Globus pallidus (tissue), 1 donor: ENCODE results near the gene SARDH.

Experiments used
- DNase-seq: peaks from one replicate; pipeline ENCODE4 v3.0.0-alpha.2; 2015; ENCODE audit warnings: low spot score

Gene SARDH

DNA sequence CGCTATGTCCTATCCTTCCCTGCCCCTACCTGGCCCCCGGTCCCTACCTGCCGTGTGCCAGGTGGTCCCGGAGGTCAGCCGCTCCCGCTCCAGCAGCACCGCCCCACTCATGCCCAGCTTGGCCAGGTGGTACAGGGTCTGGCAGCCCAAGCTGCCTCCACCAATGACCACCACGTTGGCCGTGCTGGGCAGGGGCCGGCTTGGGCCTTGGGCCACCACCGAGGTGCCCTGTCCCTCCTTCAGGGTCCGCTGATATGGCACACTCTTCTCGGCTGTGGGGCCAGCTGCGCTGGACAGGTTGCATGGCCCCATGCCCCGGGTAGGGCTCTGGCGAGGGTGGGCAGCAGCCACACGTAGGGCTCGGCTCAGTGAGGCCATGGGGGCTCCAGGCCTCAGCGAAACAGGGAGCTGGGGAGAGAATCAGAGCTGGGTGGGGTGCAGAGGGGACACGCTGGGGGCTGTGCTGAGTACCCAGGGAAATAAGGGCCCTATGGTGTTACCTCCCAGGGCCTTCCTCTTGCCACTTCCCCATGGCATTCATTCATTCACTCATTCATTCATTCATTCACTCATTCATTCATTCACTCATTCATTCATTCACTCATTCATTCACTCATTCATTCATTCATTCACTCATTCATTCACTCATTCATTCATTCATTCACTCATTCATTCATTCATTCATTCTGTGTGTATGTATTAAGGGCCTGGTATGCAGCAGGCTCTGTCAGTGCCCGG, 4.2 kb downstream of the SARDH start:
- no peak for DNase-seq

- DNase-seq, result no peak
Measured at GRCh38 chr9:133733421-133733795, 4.7 kb downstream of the SARDH start.

GRCh38 chr9:133732639-133733408, 5.3 kb downstream of the SARDH start:
- no peak for DNase-seq

DNA sequence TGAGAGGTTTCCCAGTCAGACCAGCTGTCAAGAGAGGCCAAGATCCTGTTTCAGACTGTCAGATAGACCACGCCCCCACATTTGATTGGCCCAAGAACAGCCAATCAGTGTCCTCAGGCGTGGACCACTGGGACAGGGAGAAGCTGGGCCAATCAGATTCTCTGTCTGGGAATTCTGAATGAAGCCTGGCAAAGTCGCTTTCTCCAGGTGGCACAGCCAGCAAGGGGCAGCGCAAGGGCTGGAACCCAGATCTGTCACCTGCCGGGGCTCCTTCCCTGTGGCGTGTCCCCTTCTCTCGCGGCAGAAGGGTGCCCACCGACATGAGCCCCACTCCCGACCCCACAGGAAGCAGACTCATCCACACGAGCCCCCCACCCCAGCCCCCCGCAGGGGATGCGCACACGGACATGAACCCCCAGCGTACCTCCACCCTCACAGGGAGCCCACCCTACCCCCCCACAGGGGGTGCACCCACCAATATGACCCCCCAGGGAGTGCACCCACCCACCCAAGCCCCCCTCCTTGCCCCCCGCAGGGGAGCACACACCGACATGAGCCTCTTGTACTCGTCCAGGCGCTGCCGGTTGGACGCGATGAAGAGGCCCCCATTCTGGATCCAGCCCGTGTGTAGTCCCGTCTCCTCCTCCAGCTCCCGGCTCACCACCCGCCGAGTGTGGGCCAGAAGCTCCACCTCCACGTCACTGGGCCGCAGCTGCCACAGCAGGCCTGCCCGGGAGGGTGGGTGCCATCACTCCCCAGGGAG, 6.1 kb downstream of the SARDH start:
- DNase-seq, result no peak

DNA sequence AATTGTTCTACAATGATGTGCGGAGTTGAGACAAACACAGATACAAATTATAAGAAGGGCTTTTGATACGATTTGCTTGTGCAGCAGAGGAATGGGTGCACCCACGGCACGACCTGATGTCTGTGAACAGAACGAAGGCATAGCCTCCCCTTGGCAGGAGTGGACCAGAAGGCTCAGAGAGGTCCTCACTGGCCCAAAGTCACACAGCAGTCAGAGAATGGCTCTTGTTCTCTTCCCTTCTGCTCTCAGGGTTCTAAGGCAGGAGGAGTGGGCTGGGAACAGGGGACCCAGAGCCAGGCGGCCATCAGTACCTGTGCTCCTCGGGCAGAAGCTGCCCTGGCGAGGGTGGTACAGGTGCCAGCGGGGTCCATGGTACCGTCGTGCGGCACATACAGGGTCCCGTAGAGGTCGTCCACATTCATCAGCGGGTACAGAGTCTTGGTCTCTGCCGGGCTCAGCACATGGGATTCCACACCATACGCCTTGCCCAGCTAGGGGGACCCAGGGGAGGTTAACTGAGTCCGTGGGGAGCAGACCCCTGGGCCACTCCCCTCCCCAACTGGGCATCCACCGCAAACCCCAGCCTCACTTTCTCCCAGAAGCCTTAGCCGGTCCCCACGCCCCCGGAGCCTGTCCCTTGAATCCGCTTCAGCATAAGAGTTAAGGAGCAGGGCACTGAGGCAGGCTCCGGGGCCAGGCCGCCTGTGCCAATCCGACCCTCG, 7.0 kb downstream of the SARDH start:
- no peak for DNase-seq

DNA sequence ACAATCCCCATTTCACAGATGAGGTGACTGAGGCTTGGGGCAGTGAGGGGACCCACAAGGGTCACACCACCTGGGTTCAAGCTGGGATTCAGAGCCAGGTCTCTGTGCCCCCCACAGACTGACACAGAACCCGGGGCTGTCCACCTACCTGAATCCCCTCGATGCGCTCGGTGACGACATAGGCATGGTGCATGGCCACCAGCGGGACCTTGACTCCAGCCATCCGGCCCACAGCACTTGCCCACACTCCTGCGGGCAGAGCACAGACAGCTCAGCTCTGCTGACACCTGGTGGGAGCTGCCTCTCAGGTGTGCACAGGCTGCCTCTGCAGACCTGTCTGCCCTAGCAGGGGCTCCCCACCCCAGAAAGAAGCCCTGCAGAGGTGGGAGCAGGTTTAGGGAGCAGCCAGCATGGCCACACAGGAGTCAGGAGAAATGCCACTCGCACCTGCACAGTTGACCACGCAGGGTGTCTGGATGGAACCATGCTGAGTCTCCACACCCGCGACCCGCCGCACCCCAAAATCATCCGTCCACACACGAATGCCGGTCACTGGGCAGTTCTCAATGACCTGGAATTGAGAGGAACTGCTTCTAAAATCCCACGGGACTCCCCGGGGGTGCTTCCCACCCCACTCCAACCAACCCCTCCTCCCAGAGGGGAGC, 8.4 kb downstream of the SARDH start:
- DNase-seq, result no peak

- DNase-seq, result no peak
Measured at GRCh38 chr9:133728856-133729616, 9.1 kb downstream of the SARDH start.

DNA sequence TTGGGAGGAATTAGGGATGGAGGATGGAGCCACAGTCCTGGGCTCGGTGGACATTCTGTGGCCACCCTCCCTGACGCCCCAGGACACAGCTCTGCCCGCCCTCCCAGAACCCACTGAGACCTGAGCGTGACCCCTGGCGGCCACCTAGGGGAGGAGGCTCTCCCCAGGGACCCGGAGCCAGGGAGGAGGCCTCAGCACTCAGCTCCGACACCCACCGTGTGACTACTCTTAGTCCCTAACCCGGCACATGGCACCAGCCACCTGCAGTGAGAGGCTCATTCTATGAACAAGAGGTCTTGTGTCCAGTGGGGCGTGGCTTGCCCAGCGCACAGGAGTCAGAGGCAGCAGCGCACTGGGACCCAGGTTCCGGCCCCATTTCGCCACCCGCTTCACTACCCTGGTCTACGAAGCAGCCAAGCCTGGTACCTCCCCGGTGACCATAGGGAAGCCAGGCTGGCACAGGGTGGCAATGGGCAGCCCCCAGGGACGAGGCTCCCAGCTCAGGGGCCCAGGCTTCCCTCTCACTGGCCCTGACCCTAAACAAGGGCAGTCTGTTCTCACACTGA, 10.2 kb downstream of the SARDH start:
- no peak for DNase-seq

- DNase-seq, result no peak
Measured at GRCh38 chr9:133727277-133727875, 10.8 kb downstream of the SARDH start.

- DNase-seq, result no peak
Measured at GRCh38 chr9:133726401-133727276, 11.5 kb downstream of the SARDH start.

DNA sequence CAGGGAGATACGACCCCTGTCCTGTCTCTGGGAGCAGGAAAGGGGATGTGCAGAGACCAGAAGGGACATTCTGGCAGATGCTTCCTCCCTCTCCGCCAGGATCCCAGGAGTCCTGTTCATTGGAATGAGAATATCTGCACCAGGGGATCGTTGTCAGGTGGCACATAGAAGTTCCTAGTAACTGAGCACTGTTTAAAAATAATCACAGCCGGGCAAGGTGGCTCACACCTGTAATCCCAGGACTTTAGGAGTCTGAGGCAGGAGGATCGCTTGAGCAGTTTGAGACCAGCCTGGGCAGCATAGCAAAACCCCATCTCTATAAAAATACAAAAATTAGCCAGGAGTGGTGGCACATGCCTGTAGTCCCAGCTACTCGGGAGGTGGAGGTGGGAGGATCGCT, 12.3 kb downstream of the SARDH start:
- no peak for DNase-seq

DNA sequence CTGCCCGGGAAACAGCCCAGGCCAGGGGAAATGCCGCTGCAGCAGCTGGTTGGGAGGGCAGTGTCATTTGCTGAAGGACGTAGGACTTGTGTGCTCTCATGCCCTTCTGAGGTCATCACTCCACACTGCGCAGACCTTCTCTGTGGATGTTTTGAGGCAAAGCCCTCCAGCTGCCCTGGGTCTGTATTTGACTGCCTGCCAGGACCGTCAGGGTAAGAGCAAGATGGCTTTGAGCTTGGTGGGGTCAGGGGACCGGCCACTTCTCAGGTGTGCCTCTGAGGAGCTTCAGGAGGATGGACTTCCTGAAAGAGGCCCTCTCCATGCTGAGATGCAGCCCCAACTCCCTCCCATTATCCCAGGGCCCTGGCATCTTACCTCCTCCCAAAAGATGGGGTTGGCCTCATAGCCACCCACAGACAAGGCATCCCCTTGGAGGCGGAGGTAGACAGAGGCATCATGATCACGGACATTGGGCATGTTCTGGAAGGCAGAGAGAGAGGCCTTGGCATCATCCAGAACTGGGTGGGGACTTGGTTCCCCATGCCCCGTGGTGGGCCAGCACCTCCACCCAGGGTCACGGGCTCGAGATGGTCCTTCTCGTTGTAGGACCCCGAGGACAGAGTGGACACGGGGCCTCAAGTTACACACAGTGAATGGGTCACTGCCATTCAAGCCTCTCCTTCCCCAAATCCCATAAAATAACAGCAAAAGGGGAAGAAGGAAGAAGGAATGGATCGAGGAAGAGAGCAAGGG, 19.4 kb downstream of the SARDH start:
- DNase-seq, result no peak

DNA sequence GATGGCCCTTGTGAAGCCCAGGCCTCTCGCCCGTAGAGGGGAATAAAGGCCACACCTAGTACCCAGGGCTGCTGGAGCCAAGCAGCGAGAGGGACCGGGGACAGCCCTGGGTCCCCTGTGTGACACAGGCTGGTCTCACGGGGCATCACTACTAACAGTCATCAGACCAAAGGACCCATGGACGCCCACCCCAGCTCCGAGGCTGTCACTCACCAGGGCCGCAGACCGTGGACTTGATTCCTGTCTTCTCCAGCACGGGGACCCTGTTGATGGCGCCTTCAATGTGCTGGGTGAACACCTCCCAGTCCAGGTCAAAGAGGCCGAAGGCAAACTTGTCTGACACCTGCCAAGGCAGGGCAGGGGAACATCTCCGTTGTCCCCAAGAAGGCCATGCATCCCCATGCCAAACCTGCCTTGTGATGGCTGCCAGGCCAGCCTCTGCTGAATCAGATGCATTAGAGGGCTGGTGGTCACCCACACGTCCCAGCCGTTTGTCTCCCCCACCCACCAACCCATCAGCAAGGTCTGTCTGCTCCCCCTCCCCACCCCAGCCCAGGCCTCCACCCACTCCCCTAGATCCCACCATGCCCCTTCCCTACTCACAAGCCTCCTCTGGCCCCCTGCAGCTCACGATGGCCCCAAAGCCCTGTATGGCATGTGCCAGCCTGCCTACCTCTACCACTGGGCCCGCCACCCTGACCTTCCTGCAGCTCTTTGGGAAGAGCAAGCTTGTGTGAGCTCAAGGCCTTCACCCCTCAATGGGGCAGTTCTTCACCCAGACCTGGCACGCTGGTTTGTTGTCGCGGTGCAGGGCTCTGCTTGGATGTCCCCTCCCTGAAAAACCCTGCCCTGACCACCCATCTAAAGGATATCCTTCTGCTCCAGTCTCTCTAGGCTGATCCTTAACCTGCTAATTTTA, 20.8 kb downstream of the SARDH start:
- no peak for DNase-seq

GRCh38 chr9:133716564-133717112, 21.5 kb downstream of the SARDH start:
- peak; percentile 27 for DNase-seq

GRCh38 chr9:133715866-133716563, 22.1 kb downstream of the SARDH start:
- DNase-seq, result no peak

DNA sequence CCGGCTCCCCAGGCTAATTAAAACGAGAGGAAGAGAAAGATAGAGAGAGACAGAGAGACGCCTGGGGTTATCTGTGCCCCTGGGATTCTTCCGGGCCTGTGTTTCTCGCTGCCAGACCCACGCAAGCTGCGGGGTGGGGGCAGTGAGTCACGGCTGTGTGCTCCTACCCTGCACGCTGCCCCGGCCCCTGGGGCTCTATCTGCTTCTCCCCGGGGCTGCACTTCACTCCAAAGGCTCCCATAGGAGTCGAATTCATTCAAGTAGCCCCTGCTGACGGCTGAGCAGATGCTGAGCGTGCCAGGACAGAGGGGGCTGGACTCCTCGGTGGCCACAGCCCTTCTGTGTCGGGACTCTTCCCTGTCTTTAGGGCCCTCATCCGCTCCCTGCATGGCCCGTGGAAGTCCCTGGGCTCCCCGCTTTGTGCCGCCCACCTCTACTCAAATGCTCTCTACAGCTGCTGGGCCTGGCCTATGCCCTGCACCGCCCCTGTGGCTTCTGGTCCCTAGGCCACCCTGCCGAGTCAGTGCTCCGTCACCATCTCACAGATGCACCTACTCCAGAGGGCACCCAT, 22.8 kb downstream of the SARDH start:
- DNase-seq, result no peak
